Stimulated activated CD4-positive, alpha-beta T cell treated with anti-CD3 and anti-CD28 coated beads, Interleukin-15, amount 100 ng/mL, for 1 hour (primary cell): Measurements from ENCODE around the gene MIDN.

Source experiments
- DNase-seq, 2 donors: peaks; one replicate each; pipeline ENCODE4 v3.0.0-alpha.2; 2020; ENCODE audit warnings: low read depth in 1 of 2, low spot score in 1 of 2

MIDN gene

DNA sequence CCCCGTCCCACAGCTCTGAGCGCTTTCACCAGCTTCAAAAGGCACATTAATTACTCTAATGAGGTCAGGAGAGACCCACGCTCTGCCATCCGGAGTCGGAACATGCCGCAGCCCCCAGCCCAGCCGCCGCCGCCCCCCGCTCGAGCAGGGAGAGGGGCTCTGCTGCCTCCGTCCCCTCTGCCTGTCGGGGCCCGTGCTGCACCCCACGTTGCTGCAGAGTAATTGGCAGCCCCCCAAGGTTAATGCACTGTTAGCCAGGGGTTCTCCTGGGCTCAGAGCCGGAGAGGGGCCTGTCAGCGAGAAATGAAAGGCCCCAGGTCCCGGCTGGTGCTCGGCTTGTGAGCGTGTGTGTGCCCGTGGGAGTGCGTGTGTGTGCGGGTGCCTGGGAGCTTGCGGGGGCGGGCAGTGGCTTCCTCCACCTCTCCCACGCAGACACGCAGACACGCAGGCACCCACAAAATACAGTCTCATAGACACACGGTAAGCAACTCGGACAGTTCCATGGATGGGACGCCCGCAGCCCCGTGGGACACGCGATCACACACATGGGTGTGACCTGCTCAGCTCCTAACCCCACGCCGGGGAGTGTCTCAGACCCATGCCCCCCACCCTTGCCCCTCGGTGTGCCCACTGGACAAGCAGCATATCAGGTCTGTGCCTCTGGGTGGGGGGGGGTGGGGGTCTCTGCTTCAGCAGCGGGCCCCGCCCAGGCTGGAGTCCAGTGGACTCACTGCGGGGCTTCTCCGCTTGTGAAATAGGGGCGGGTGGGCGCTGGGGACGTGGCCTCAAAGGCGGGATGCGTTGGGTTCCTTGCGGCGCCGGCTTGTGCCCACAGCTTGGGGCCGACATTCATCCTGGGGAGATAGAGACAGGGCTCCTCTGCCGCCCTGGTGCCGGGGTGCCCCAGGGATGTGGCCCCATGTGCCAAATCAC, 32.5 kb downstream of the MIDN start:
- DNase-seq = no peak

DNA sequence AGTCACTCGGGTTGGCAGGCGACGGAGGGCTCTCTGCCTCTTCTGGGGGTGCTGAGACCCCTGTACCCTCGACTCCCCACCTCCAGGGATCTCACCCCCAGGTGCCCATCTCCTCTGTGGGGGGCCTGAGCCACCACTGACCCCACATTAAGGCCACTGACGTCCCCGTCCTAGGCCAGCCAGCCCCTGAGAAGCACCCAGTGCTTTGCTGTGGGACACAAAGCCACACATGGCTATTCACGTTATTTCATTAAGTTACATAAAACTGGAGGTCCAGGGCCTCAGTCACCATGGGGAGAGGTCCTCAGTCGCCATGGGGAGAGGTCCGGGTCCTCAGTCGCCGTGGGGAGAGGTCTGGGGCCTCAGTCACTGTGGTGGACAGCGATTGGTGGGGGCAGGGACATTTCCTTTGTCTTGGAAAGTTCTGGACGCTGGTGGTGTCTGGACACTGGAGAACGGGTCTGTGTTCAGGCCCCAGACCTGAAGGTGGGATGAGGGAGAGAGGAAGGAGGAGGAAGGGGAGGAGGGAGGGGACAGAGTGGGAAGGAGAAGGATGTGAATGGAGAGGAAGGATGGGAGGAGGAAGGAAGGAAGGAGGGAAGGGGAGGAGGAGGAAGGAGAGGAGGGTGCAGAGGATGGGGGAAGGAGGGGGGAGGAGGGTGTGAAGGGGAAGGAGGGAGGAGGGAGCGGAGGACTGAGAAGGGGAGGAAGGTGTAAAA, 33.3 kb downstream of the MIDN start:
- no peak for DNase-seq

DNA sequence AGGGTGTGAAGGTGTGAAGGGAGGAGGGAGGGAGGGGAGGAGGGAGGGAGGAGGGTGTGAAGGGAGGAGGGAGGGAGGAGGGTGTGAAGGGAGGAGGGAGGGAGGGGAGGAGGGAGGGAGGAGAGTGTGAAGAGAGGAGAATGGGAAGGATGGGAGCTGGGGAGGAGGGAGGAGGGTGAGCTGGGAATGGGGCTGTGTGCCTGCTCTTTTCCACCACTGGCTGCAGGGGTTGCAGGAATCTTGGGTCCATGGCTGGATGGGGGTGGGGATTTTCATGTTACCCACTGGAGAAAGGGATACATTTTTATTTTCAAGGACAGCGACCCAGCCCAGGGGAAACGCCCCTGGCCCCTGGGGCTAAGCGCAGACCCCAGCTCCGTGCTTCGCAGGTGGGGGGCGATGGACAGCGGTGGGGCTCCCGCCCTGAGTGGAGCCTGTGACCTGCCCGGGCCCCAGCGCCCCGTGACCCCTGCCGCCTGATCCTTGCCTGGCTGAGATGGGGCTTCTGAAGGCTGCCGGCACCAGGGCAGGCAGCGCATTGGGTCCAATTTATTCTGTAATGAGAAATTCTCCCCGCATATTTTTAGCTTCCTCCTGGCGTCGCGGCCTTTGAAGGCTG, 34.3 kb downstream of the MIDN start:
- DNase-seq = no peak

DNA sequence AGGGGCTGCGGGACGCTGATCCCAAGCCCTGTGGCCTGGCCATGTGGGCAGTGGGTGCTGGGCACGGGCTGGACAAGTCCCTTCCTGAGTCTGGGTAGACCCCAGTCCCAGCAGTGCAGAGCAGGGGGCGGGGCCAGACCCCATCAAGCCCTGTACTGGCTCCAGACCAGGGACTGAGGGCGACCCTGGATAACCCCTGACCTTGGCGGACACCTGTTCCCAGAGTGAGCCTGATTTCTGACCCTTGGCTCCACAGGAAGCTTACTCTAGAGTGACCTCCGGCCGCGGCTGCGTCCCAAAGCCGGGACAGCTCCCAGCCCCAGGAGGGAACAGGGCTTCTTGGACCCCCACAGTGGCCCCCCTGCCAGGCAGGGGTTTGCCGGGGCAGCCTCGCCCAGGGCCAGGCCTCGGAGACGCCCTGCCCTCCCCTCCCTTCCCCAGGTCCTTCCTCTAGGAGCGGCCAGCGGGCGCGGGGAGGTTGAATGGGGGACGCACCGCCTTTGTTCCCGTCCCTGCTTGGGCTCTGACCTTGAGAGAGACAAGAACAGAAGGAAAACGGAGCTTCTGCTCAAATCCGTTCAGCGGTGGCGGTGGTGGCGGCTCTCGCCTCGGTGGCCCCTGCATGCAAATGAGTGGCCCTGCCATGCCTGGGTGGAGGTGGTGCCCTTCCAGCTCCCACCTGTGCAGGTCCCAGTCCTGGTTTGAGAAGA, 35.0 kb downstream of the MIDN start:
- no peak for DNase-seq

DNA sequence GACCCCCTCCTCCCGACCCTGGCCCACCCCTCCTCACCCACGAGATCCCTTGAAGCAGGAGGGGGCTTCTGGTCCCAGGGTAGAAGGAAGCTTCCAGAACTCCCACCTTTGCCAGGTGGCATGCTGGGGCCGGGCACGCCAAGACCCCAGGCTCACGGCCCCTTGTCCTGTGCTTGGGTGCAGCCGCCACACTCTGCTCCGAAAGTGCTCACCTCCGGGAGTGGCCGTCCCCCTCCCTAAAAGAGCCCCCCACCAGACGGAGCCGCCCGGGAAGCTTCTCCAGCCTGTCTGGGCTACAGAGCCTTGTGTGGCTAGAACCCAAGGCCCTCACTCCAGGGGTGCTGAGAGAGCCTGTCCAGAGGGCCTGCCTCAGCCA, 35.5 kb downstream of the MIDN start:
- no peak for DNase-seq

DNA sequence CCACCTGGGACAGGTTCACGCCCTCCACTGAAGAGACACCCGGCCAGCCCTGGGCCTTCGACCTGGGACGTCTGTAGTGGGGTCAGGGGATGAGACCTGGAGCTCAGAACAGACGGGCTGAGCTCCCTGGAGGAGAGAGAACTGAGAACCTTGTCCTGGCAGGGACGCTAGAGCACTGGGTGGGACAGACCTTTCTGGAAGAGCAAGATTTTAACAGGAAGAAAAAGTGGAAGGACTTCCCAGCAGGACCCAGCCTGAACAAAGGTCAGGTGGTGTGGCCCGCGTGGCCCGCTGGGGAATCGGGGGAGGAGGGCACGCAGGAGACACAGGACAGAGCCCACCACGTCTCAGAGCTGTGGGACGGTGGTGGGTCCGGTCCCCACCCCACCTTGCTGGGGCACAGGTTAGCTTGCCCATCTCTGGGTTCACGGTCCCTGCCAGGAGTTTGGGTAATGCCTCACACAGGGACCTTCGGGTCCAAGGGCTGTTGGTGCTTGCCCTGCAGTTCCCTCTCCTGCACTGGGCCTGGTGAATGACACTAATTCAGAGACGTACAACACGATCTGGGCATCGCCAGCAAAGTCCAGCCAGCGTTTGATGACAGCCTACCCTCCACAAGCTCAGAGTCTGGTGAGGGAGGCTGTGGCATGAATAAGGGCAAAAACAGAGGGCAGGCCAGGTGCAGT, 36.1 kb downstream of the MIDN start:
- no peak for DNase-seq

DNA sequence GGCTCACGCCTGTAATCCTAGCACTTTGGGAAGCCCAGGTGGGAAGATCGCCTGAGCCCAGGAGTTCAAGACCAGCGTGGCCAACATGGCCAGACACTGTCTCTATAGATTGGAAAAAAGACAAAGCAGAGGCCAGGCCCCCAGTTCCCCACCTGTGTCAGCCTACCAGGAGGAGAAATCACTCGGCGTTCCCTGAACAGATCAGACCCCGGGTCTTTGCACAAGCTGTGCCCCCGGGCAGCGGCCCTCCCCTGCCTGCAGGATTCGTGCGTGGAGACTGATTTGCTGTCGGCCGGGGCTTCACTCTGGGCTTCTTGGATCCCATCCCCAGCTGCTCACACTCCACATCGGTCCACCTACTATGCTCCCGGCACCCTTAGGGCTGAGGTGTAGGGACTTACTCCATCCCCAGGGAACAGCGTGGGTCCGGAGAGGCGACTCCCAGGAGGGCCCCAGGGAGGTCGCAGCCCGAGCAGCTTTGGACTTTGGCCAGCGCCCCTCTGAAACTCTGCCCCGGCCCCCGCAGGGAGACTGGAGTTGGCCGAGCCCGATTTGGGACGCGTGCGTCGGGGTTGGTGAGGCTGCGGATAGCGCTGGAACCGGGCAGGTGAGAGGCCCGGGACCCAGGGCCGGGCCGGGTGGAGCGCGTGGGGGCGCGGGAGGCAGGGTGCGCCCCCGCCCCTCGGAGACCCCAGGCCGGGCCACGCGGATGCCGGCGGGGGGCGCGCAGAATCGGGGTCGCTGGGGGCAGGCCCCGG, 36.8 kb downstream of the MIDN start:
- DNase-seq = no peak

DNA sequence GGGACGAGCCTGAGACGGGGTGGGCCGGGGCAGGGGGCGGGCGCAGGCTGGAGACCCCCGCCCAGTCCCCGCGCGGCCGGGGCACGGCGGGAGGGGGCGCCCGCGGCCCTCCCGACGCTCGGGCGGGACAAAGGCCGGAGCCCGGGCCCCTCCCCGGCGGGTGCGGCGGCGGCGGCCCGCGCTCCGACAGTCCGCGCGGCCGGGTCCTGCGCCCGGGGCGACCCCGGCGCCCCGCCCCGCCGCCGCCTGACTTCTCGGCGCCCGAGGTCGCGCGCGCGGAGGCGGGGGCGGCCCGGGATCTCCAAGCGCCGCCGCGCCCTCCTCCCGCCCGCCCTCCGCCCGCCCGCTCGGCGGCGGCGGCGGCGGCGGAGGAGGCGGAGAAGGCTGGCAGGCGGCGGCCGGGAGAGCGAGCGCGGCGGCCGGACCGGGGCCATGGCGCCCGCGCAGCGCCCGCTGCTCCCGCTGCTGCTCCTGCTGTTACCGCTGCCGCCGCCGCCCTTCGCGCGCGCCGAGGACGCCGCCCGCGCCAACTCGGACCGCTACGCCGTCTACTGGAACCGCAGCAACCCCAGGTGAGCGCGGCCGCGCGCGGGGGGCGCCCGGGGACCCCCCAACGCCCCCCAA, 37.5 kb downstream of the MIDN start, which contains the start of gene EFNA2:
Gene EFNA2, plus strand, starts transcription at position 137 of the 624 bp plus-strand sequence. Its CDS starts 296 bp downstream, at position 433.
- no peak for DNase-seq

DNA sequence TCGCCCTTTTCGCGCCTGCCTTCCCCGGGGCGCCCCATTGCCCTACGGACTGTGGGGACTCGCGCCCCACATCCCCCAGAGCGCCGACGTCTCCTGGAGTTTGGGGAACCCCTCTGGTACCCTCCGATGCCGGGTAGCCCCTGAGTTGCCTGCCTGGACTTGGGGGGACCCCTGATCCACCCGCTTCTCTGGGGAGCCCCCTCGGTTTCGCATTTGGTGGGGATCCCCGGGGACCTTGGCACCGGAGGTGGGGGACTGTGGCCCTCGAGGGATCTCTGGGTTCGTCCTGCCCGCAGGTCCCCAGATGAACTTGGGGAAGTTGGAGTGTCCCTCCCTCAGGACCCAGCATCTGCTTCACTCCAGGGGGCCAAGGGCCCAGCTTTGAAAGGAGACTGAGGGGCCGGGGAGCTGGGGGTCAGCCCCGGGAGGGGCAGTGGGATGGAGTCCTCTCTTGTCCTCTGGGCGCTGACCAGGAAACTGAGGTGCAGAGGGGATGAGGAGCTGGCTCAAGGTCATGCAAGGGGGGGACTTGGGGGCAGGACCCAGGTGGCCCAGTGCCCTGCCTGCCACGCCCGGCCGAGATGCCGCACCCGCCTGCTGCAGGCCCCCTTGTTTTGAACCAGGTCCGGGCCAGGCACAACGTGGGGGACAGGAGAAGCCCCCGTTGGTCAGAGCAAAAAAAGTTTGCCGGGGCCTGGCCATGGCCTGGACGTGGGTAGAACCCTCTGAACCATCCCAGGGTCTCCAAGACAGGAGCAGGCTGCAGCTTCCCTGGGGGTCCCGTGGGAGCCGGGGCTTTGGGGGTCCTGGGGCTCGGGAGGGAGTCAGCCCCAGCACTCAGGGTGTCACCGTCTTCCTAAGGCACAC, 38.3 kb downstream of the MIDN start:
- no peak for DNase-seq

DNA sequence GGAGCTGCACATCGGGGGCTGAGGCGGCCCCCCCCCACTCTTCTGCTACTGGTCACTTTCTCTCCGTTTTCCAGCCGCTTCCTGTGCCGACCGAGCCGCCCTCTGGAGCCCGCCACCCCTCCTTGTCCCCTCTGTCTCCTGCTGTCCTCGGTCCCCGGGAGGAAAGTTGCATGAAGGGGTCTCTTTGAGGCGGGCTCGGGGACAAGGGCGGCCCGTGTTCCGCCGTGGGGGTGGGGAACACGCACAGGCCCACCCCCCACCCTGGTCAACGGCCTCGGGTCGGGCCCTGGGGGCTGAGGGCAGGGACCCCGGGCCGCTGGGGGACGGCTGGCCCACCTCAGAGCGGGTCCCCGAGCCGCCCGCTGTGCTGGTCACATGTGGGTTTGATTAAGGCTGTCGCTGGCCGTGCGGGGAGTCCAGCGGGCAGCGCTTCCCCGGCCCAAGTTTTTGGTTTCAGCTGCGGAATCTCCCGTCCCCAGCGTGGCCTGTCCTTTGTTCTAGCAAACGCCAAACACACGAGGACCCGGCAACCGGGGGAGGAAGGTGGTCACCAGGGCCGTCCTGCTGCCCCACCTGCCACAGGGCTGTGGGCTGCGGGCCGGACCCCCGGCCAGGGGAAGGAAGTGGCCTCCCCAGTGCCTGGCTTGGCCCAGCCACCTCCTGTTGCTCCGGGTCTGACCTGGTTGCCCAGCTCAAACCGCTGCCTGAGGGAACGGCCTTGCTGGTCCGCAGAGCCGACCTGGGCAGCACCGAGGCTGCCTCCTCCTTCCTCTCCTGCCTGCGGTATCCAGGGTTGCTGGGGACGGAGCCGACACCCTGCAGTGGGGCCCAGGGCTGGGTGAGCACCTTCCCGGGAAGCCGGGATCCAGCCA, 39.2 kb downstream of the MIDN start:
- DNase-seq = no peak

DNA sequence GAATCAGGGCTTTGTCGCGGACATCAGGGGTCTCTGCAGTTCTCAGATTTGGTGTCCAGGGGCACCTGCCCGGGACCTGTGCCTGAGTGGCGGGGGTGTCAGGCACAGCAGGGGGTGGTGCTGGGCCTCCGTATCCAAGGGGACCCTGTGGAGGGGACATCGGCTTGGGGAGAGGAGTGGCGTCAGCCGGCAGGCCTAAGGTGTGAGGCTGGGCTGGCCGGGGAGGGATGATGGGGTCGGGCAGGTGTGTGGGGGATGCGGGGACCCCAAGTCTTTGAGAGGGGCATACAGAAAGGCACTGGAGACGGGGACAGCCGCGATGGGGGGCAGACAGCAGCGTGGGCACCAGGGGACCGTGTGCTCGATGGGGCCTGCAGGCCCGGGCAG, 39.8 kb downstream of the MIDN start:
- no peak for DNase-seq

DNA sequence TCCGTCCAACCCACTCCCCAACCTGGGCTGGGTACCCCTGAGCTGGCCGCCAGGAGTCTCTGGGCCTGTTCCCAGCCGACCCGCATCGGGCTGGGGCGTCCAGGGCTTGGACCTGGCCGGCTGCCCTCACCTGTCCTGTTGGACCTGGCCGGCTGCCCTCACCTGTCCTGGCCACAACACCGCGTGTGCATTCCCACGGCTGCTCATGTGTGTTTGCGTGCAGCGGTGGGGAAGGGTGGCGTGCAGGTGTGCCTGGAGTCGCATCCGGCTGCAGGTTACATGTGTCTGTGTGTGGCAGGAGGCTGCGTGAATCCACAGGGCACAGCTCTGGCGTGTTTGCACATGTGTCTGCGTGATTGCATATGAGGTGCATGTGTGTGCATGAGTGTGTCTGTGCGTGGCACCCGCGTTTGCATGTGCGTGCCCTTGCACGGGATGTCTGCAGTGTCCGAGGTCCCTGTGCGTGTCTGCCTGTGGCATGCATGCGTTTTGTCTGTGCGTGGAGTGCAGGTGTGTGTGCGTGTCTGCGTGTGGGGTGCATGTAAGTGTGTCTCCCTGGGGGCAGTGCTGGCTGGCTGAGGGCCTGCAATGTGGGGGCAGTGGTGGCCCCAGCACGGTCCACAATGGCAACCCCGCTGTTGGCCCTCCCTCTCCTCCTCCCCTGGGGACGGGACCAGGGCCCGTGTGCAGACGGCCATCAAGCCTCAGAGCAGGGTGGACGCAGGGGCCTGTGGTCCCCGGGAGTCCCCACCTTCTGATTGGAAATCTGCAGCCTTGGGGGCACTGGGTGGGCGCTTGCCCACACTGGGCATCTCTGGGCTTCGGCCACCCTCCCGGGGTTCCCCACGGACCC, 40.7 kb downstream of the MIDN start:
- no peak for DNase-seq

DNA sequence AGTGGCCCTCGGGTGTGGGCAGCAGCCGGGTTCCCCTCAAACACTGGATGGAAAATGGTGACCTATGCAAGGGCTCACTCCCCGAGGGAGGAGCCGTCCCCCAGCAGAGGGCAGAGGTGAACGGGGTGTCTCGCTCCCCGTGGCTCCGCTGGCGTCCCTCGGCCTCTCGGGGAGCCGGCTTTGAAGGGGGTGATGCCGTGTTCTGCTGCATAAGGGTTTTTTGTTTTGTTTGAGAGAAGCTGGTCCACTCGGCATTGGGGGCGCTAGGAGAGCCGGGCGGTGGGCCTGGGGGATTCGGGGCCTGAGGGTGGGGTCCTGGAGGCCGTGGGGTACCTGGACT, 41.3 kb downstream of the MIDN start:
- DNase-seq = no peak

DNA sequence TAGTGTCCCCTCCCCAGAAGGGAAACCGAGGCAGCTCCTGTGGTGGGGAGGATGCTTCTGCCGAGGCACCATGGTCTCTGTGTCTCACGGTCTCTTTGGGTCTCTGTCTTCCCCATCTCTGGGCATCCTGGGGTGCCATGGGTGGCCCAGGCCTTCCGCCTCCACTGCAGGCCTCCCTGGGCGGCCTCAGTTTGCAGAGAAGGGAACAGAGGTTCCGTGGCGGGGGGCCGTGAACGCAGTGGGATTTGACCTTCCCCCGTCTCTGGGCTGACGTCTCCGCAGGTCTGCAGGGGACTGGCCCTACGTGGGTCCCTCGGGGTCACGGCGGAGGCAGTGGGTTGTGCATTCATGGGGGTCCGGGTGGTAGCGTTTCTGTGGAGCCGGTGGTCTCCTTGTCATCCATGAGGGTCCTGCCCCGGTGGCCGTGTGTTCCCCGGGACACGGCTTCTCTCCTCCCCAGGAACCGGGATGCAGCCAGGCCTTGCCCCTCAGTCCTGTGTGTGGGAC, 41.9 kb downstream of the MIDN start:
- DNase-seq = no peak

DNA sequence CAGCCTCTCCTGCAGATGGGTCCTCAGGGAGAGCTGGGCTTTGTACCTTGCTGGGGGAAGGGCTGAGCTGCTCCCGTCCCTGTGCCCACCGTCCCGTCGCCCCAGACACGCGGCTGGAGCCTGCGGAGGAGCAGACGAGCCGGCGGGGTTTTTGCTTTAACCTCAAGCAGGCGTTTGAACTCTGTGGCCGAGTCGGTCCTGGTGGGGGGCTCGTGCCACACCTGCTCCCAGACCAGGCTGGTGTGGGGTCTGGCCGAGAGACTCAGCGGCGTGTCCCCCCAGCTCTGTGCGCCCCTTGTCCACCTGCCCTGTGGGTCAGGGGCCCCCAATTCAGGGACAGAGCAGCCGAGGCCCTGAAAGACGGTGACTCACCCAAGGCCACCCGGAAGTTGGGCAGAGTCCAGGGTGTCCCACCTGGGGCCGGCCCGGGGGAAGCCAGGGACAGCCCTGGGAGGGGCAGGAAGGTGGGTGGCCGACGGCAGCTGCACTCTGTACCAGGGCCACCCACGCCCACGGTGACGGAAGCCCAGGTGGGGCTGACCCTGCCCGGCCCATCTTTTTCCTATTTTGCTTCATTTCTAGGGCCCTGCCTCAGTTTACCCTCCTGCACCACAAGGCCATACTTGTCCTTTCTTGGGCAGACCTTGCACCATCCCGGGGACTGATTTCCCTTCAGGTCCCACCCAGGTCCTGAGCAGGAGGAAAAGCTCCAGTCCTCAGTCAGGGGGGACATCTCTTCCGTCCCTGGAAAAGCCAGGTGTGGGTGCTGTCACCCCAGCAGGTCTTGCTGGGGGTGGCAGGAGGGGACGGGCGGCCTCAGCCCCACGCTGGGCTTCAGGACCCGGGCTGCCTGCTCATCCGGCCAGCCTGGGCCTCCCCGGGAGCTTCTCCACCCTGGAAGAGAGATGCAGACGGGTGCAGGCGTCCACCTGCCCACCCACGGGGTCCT, 42.6 kb downstream of the MIDN start:
- DNase-seq = no peak
